ENCODE data around the gene EDC3.
A peak's percentile ranks its signal among the peaks of the same experiment; 100 is the strongest.
"Not testable (repeated sequence)": the region's sequence is repeated elsewhere in the genome, so short reads cannot be mapped to it uniquely, and the experiment has no call there.

EDC3 gene

DNA sequence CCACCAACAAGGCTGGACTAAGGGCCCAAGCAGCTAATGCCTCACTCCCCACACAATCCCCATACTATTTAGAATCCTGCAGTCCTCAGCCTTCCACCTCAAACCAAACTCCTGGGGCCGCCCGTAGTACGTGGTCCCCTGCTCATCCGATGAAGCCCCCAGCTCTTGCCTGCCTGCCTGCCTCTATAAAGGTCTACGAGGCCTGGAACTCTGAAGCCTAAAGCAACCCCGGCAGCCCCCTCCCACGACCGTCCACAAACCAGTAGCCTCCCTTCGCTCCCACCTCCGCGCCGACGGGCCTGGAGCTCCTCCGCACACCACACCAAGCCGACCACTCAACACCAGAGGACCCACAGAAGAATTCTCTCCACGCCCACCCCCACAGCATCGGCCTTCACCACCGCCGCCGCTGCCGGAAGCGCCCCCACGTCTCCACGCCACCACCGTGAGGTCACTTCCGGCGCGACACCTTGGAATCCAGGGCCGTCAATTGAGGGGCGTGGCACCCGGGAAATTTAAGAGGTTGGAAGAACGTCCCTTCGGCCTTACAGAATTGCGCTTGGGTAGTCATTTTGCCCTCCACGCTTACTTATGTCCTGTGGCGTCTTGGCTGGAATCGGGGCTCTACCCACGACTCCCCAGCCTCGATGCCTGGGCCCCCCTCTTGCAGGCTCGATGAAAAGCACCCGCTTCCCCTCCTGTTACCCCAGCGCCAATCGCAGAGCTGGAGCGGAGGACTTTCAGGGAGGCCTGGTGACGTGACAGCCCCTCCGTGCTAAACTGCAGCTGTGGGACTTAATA, at the start of gene EDC3:
Gene EDC3, minus strand, starts transcription at position 428 of the 801 bp plus-strand sequence. CDS start 20,900 bp downstream, outside the sequence.
- H3K4me1 ChIP-seq (ENCODE audit: control insufficient read depth in 1 of 2, insufficient read depth in 2 of 2, low read length in 2 of 2), result peaks cover 12 to 17% of the 10 kb centered on the region in 2 donors
- H3K27ac ChIP-seq (ENCODE audit: low read depth, low read length), result peak within 1 kb of the TSS; percentile 30
- peak within 1 kb of the TSS; percentile 79 to 95 for H3K9ac ChIP-seq (ENCODE audit: low read depth in 1 of 2, low read length in 2 of 2)
- H3K27me3 ChIP-seq (ENCODE audit: control insufficient read depth in 1 of 2, insufficient read depth in 2 of 2, low read length in 2 of 2), result no peaks in the 10 kb centered on the region
- H3K4me3 ChIP-seq (ENCODE audit: low read depth in 1 of 2, low read length in 2 of 2), result peak within 1 kb of the TSS; percentile 90 to 92
- H3K9me3 ChIP-seq (ENCODE audit: control insufficient read depth in 1 of 2, low read length in 2 of 2), result no peaks in the 10 kb centered on the region
- no peaks in the 10 kb centered on the region for H3K36me3 ChIP-seq (ENCODE audit: control insufficient read depth in 1 of 2, insufficient read depth in 2 of 2, low read length in 2 of 2)

GRCh38 chr15:74742422-74742821, 46.6 kb upstream of the EDC3 start:
- H3K4me1 ChIP-seq (ENCODE audit: control insufficient read depth in 1 of 2, insufficient read depth in 2 of 2, low read length in 2 of 2), result no peaks in the 10 kb centered on the region
- no peak overlapping the region for H3K4me3 ChIP-seq (ENCODE audit: low read depth in 1 of 2, low read length in 2 of 2)
- no peaks in the 10 kb centered on the region for H3K36me3 ChIP-seq (ENCODE audit: control insufficient read depth in 1 of 2, insufficient read depth in 2 of 2, low read length in 2 of 2)
- H3K9me3 ChIP-seq (ENCODE audit: control insufficient read depth in 1 of 2, low read length in 2 of 2), result peaks cover 0 to 3% of the 10 kb centered on the region in 2 donors
- no peak overlapping the region for H3K9ac ChIP-seq (ENCODE audit: low read depth in 1 of 2, low read length in 2 of 2)
- no peaks in the 10 kb centered on the region for H3K27me3 ChIP-seq (ENCODE audit: control insufficient read depth in 1 of 2, insufficient read depth in 2 of 2, low read length in 2 of 2)
- H3K27ac ChIP-seq (ENCODE audit: low read depth, low read length), result no peak overlapping the region

DNA sequence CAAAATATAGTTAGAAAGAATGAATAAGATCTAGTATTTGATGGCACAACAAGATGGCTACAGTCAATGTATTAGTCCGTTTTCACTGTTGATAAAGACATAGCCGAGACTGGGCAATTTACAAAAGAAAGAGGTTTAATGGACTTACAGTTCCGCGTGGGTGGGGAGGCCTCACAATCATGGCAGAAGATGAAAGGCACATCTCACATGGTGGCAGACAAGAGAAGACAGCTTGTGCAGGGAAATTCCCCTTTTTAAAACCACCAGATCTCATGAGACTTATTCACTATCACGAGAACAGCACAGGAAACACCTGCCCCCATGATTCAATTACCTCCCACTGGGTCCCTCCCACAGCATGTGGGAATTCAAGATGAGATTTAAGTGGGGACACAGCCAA, 42.4 kb upstream of the EDC3 start:
- H3K9me3 ChIP-seq (ENCODE audit: control insufficient read depth in 1 of 2, low read length in 2 of 2); H3K36me3 ChIP-seq (ENCODE audit: control insufficient read depth in 1 of 2, insufficient read depth in 2 of 2, low read length in 2 of 2); H3K4me3 ChIP-seq (ENCODE audit: low read depth in 1 of 2, low read length in 2 of 2); H3K27me3 ChIP-seq (ENCODE audit: control insufficient read depth in 1 of 2, insufficient read depth in 2 of 2, low read length in 2 of 2); H3K27ac ChIP-seq (ENCODE audit: low read depth, low read length); H3K4me1 ChIP-seq (ENCODE audit: control insufficient read depth in 1 of 2, insufficient read depth in 2 of 2, low read length in 2 of 2); H3K9ac ChIP-seq (ENCODE audit: low read depth in 1 of 2, low read length in 2 of 2): not testable (repeated sequence)

- H3K36me3 ChIP-seq (ENCODE audit: control insufficient read depth in 1 of 2, insufficient read depth in 2 of 2, low read length in 2 of 2), result no peaks in the 10 kb centered on the region
- H3K9me3 ChIP-seq (ENCODE audit: control insufficient read depth in 1 of 2, low read length in 2 of 2), result no peaks in the 10 kb centered on the region
- H3K4me3 ChIP-seq (ENCODE audit: low read depth in 1 of 2, low read length in 2 of 2), result no peak overlapping the region
- H3K4me1 ChIP-seq (ENCODE audit: control insufficient read depth in 1 of 2, insufficient read depth in 2 of 2, low read length in 2 of 2), result peaks cover 0 to 6% of the 10 kb centered on the region in 2 donors
- H3K27me3 ChIP-seq (ENCODE audit: control insufficient read depth in 1 of 2, insufficient read depth in 2 of 2, low read length in 2 of 2), result peaks cover 3 to 21% of the 10 kb centered on the region in 2 donors
- H3K9ac ChIP-seq (ENCODE audit: low read depth in 1 of 2, low read length in 2 of 2), result no peak overlapping the region
- no peak overlapping the region for H3K27ac ChIP-seq (ENCODE audit: low read depth, low read length)
These were observed 39.5 kb upstream of the EDC3 start for GRCh38 chr15:74735305-74735704.

GRCh38 chr15:74733269-74733668, 37.4 kb upstream of the EDC3 start:
- Histone ChIP-seq H3K9me3 (ENCODE audit: control insufficient read depth in 1 of 2, low read length in 2 of 2) (no peaks in the 10 kb centered on the region), H3K4me3 (ENCODE audit: low read depth in 1 of 2, low read length in 2 of 2) (no peak overlapping the region), H3K4me1 (ENCODE audit: control insufficient read depth in 1 of 2, insufficient read depth in 2 of 2, low read length in 2 of 2) (peaks cover 0 to 6% of the 10 kb centered on the region in 2 donors), H3K27me3 (ENCODE audit: control insufficient read depth in 1 of 2, insufficient read depth in 2 of 2, low read length in 2 of 2) (peaks cover 3 to 21% of the 10 kb centered on the region in 2 donors), H3K9ac (ENCODE audit: low read depth in 1 of 2, low read length in 2 of 2) (no peak overlapping the region), H3K36me3 (ENCODE audit: control insufficient read depth in 1 of 2, insufficient read depth in 2 of 2, low read length in 2 of 2) (no peaks in the 10 kb centered on the region), H3K27ac (ENCODE audit: low read depth, low read length) (no peak overlapping the region)

GRCh38 chr15:74732846-74733245, 37.0 kb upstream of the EDC3 start:
- Histone ChIP-seq H3K36me3 (ENCODE audit: control insufficient read depth in 1 of 2, insufficient read depth in 2 of 2, low read length in 2 of 2) (no peaks in the 10 kb centered on the region), H3K9ac (ENCODE audit: low read depth in 1 of 2, low read length in 2 of 2) (no peak overlapping the region), H3K27ac (ENCODE audit: low read depth, low read length) (no peak overlapping the region), H3K4me3 (ENCODE audit: low read depth in 1 of 2, low read length in 2 of 2) (no peak overlapping the region), H3K9me3 (ENCODE audit: control insufficient read depth in 1 of 2, low read length in 2 of 2) (no peaks in the 10 kb centered on the region), H3K27me3 (ENCODE audit: control insufficient read depth in 1 of 2, insufficient read depth in 2 of 2, low read length in 2 of 2) (peaks cover 5 to 23% of the 10 kb centered on the region in 2 donors), H3K4me1 (ENCODE audit: control insufficient read depth in 1 of 2, insufficient read depth in 2 of 2, low read length in 2 of 2) (peaks cover 0 to 6% of the 10 kb centered on the region in 2 donors)

DNA sequence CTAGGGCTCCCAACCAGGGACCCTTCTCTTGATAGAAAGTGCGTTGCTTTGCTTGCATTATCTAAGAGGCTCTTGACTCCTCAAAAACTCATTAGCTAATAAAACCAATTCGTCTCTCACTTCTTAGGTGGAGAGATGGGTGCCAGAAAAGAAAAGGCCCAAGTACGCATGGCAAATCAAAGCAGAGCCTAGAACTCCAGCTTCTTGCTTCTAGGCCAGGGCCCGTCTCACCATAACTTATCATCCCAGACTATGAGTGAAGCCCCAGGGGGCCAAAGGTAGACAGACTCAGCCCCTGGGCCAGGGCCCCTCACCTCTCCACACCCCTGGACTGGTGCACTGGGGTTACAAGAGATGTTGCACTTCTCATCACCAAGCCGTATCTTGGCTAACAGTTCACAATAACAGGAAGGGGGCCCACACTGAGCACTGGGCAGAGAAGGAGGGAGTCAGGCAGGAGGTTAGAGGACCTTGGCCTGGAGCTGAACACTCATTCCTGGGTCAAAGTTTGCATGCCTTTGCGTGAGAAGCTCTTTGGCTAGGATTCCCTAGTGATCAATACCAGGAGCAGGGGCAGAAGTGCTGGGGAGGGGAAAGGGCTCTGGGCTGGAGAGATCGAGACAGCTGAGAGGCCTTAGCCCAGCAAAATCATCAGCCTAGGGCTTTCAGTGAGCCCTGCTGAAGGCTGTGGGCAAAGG, 34.9 kb upstream of the EDC3 start:
- Histone ChIP-seq H3K9ac (ENCODE audit: low read depth in 1 of 2, low read length in 2 of 2) (no peak overlapping the region), H3K27ac (ENCODE audit: low read depth, low read length) (no peak overlapping the region)

GRCh38 chr15:74729372-74729771, 33.5 kb upstream of the EDC3 start:
- not testable (repeated sequence) for H3K36me3 ChIP-seq (ENCODE audit: control insufficient read depth in 1 of 2, insufficient read depth in 2 of 2, low read length in 2 of 2); H3K9me3 ChIP-seq (ENCODE audit: control insufficient read depth in 1 of 2, low read length in 2 of 2); H3K9ac ChIP-seq (ENCODE audit: low read depth in 1 of 2, low read length in 2 of 2); H3K4me3 ChIP-seq (ENCODE audit: low read depth in 1 of 2, low read length in 2 of 2); H3K27ac ChIP-seq (ENCODE audit: low read depth, low read length)
- Histone ChIP-seq H3K27me3 (ENCODE audit: control insufficient read depth in 1 of 2, insufficient read depth in 2 of 2, low read length in 2 of 2) (peaks cover 17 to 30% of the 10 kb centered on the region in 2 donors), H3K4me1 (ENCODE audit: control insufficient read depth in 1 of 2, insufficient read depth in 2 of 2, low read length in 2 of 2) (peaks cover 13 to 16% of the 10 kb centered on the region in 2 donors)

More for the DNA sequence above, 34.9 kb upstream of the EDC3 start:
- Histone ChIP-seq H3K36me3 (ENCODE audit: control insufficient read depth in 1 of 2, insufficient read depth in 2 of 2, low read length in 2 of 2) (no peaks in the 10 kb centered on the region), H3K9me3 (ENCODE audit: control insufficient read depth in 1 of 2, low read length in 2 of 2) (no peaks in the 10 kb centered on the region), H3K4me3 (ENCODE audit: low read depth in 1 of 2, low read length in 2 of 2) (no peak overlapping the region), H3K27me3 (ENCODE audit: control insufficient read depth in 1 of 2, insufficient read depth in 2 of 2, low read length in 2 of 2) (peaks cover 17 to 30% of the 10 kb centered on the region in 2 donors), H3K4me1 (ENCODE audit: control insufficient read depth in 1 of 2, insufficient read depth in 2 of 2, low read length in 2 of 2) (peaks cover 13% of the 10 kb centered on the region in 2 donors)

DNA sequence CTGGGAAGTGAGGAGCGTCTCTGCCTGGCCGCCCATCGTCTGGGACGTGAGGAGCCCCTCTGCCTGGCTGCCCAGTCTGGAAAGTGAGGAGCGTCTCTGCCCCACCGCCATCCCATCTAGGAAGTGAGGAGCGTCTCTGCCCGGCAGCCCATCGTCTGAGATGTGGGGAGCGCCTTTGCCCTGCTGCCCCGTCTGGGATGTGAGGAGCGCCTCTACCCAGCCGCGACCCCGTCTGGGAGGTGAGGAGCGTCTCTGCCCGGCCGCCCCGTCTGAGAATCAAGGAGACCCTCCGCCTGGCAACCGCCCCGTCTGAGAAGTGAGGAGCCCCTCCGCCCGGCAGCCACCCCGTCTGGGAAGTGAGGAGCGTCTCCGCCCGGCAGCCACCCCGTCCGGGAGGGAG, 32.9 kb upstream of the EDC3 start:
- Histone ChIP-seq H3K4me1 (ENCODE audit: control insufficient read depth in 1 of 2, insufficient read depth in 2 of 2, low read length in 2 of 2) (peaks cover 13 to 16% of the 10 kb centered on the region in 2 donors), H3K27me3 (ENCODE audit: control insufficient read depth in 1 of 2, insufficient read depth in 2 of 2, low read length in 2 of 2) (peaks cover 17 to 30% of the 10 kb centered on the region in 2 donors)
- not testable (repeated sequence) for H3K4me3 ChIP-seq (ENCODE audit: low read depth in 1 of 2, low read length in 2 of 2); H3K27ac ChIP-seq (ENCODE audit: low read depth, low read length); H3K9me3 ChIP-seq (ENCODE audit: control insufficient read depth in 1 of 2, low read length in 2 of 2); H3K9ac ChIP-seq (ENCODE audit: low read depth in 1 of 2, low read length in 2 of 2); H3K36me3 ChIP-seq (ENCODE audit: control insufficient read depth in 1 of 2, insufficient read depth in 2 of 2, low read length in 2 of 2)

DNA sequence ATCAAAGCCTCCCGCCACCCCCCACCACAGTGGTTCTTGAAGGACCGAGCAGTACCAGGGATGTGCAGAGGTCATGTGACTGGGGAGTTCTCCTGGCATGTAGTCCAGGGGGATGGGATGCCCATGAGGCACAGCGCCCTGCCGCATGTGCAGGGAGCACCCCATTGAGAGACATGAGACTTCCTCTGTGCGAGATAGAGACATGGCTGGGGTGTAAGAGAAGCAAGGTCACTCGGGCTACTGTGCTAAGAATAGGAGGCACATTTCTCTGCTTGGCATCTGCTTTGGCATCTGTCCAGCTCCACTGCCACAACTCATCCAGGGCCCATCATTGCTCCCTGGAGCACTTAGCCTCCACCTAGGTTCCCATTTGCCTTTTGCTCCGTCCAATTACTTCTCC, 31.9 kb upstream of the EDC3 start:
- Histone ChIP-seq H3K9ac (ENCODE audit: low read depth in 1 of 2, low read length in 2 of 2) (no peak overlapping the region), H3K4me1 (ENCODE audit: control insufficient read depth in 1 of 2, insufficient read depth in 2 of 2, low read length in 2 of 2) (peaks cover 13 to 16% of the 10 kb centered on the region in 2 donors), H3K27ac (ENCODE audit: low read depth, low read length) (no peak overlapping the region), H3K36me3 (ENCODE audit: control insufficient read depth in 1 of 2, insufficient read depth in 2 of 2, low read length in 2 of 2) (no peaks in the 10 kb centered on the region), H3K27me3 (ENCODE audit: control insufficient read depth in 1 of 2, insufficient read depth in 2 of 2, low read length in 2 of 2) (peaks cover 14 to 24% of the 10 kb centered on the region in 2 donors), H3K9me3 (ENCODE audit: control insufficient read depth in 1 of 2, low read length in 2 of 2) (no peaks in the 10 kb centered on the region), H3K4me3 (ENCODE audit: low read depth in 1 of 2, low read length in 2 of 2) (no peak overlapping the region)

Measured in duodenal mucosa (tissue), 2 donors.